Astrocyte (in vitro differentiated cells and primary cell): ENCODE data around the gene NAGLU. TPM values are rescaled to one million over a fixed set of nuclear protein-coding genes. Genes with fewer than 3 reads are reported as not detected.

Experiments
- DNase-seq: peaks from one replicate; pipeline ENCODE4 v3.0.0-alpha.2; 2010; ENCODE audit warnings: low read depth
- FAIRE-seq: peaks from 2 replicates; lab custom pipeline; 2011; peaks lifted over from hg19 to GRCh38; lab: Jason Lieb, UNC
- H2AFZ ChIP-seq: 2 replicates; pipeline ENCODE4 v1.6.0; 2012; ENCODE audit warnings: low read depth, low read length, inconsistent platforms
- H3K27ac ChIP-seq: 2 replicates; pipeline ENCODE4 v1.5.1; 2011; ENCODE audit warnings: low read depth, low read length, inconsistent platforms
- H3K27me3 ChIP-seq: 2 replicates; pipeline ENCODE4 v1.6.0; 2011; ENCODE audit warnings: low read length, inconsistent platforms; ENCODE audit not compliant: insufficient read depth
- H3K36me3 ChIP-seq: 2 replicates; pipeline ENCODE4 v1.5.1; 2011; ENCODE audit warnings: low read length, inconsistent platforms; ENCODE audit not compliant: insufficient read depth
- H3K4me1 ChIP-seq: 2 replicates; pipeline ENCODE4 v1.5.1; 2011; ENCODE audit warnings: low read length, inconsistent platforms; ENCODE audit not compliant: insufficient read depth
- H3K4me2 ChIP-seq: 2 replicates; pipeline ENCODE4 v1.6.0; 2012; ENCODE audit warnings: low read length, inconsistent platforms
- H3K4me3 ChIP-seq: 2 replicates; pipeline ENCODE4 v1.5.1; 2011; ENCODE audit warnings: low read depth, mild to moderate bottlenecking, low read length, inconsistent platforms; ENCODE audit not compliant: insufficient read depth
- H3K79me2 ChIP-seq: 2 replicates; pipeline ENCODE4 v1.6.0; 2012; ENCODE audit warnings: mild to moderate bottlenecking, low read length, inconsistent platforms; ENCODE audit not compliant: insufficient read depth
- H3K9ac ChIP-seq: 2 replicates; pipeline ENCODE4 v1.6.0; 2012; ENCODE audit warnings: mild to moderate bottlenecking, low read length, inconsistent platforms
- H3K9me3 ChIP-seq: 2 replicates; pipeline ENCODE4 v1.5.1; 2012; ENCODE audit warnings: low read depth, mild to moderate bottlenecking, low read length, inconsistent platforms; ENCODE audit not compliant: insufficient read depth
- H4K20me1 ChIP-seq: 2 replicates; pipeline ENCODE4 v1.6.0; 2012; ENCODE audit warnings: low read length, inconsistent platforms; ENCODE audit not compliant: insufficient read depth
- H3K27ac Mint-ChIP-seq: one replicate; pipeline ENCODE4 v1.8.0; 2021; ENCODE audit warnings: mild to moderate bottlenecking, mixed read lengths; ENCODE audit not compliant: unreplicated experiment
- H3K27me3 Mint-ChIP-seq: one replicate; pipeline ENCODE4 v1.8.0; 2021; ENCODE audit warnings: low read depth, mixed read lengths; ENCODE audit not compliant: unreplicated experiment
- H3K36me3 Mint-ChIP-seq: one replicate; pipeline ENCODE4 v1.8.0; 2021; ENCODE audit warnings: low read depth, mixed read lengths; ENCODE audit not compliant: unreplicated experiment
- H3K4me1 Mint-ChIP-seq: one replicate; pipeline ENCODE4 v1.8.0; 2021; ENCODE audit warnings: low read depth, mixed read lengths; ENCODE audit not compliant: unreplicated experiment
- H3K4me3 Mint-ChIP-seq: one replicate; pipeline ENCODE4 v1.8.0; 2021; ENCODE audit warnings: mild to moderate bottlenecking, moderate library complexity, mixed read lengths; ENCODE audit not compliant: unreplicated experiment
- H3K9me3 Mint-ChIP-seq: one replicate; pipeline ENCODE4 v1.8.0; 2021; ENCODE audit warnings: mild to moderate bottlenecking, mixed read lengths; ENCODE audit not compliant: unreplicated experiment
- CTCF ChIP-seq: IDR thresholded peaks from 2 replicates; pipeline ENCODE4 v1.5.1; 2011; ENCODE audit warnings: low read depth, mild to moderate bottlenecking, inconsistent platforms, low read length, moderate library complexity; ENCODE audit not compliant: insufficient read depth
- EZH2 ChIP-seq: IDR thresholded peaks from 2 replicates; pipeline ENCODE4 v1.6.1; 2012; ENCODE audit warnings: mild to moderate bottlenecking, low read length, inconsistent platforms; ENCODE audit not compliant: insufficient read depth
- total RNA-seq: library from RNA; stranded (reverse); gene quantifications from 2 replicates; pipeline ENCODE4 v1.2.1, GENCODE V29; 2021

NAGLU gene
- total RNA-seq, 1 donor from 2014 or later = 19.3 TPM

DNA sequence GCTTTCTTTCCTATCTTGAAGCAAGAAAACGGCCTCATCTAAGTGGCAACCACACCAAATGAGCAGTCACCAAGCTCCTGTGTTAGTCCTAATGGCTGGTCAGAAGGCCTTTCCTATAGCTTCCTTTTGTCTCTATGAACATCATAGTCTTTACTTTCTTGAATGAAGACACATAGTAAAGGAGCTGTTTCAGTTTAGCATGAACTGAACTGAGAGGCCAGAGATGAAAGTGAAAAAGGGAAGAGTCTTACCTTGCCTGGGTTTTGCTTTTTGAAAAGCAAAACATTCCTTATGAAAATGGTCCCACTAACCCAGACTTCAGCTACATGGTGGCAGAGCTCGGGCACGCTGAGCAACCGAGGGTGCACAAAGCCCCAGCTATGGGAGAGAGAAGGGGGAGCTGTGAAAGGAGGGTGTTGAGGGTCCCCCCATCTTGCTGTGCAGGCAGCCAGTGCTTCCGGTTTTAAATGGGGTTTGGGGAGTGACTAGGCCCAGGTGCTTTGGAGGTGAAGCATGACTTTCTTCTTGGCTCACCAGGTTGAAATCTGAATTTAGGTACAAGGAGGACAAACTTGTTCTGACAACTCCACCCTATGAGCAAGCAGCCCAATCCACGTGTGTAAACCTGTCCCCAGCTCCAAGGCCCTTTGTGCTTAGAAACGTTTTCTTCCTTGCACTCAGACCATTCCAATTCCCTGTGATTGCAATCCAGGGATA lies 50.6 kb downstream of the NAGLU start:
- Histone ChIP-seq H3K27me3 (no peaks in the 10 kb centered on the region), H3K4me1 (no peaks in the 10 kb centered on the region), H3K79me2 (no peaks in the 10 kb centered on the region), H2AFZ (no peak overlapping the region), H3K9me3 (no peaks in the 10 kb centered on the region), H3K9ac (no peak overlapping the region), H3K36me3 (peaks cover 46% of the 10 kb centered on the region), H4K20me1 (peaks cover 18% of the 10 kb centered on the region), H3K27ac (no peak overlapping the region), H3K4me2 (no peak overlapping the region), H3K4me3 (no peak overlapping the region)
- Mint-ChIP-seq H3K4me3 (no peak overlapping the region), H3K36me3 (peaks cover 16% of the 10 kb centered on the region), H3K4me1 (no peaks in the 10 kb centered on the region), H3K9me3 (no peaks in the 10 kb centered on the region), H3K27ac (no peak overlapping the region), H3K27me3 (no peaks in the 10 kb centered on the region)
- TF ChIP-seq CTCF (no peak), EZH2 (no peak)
- FAIRE-seq (no peak), DNase-seq (no peak)

GRCh38 chr17:42590886-42591285 lies 54.8 kb downstream of the NAGLU start:
- Histone ChIP-seq H2AFZ (no peak overlapping the region), H3K79me2 (peaks cover 5% of the 10 kb centered on the region), H3K36me3 (peaks cover 24% of the 10 kb centered on the region), H3K27me3 (no peaks in the 10 kb centered on the region), H3K9ac (no peak overlapping the region), H4K20me1 (peaks cover 22% of the 10 kb centered on the region), H3K9me3 (no peaks in the 10 kb centered on the region), H3K4me3 (no peak overlapping the region), H3K4me1 (no peaks in the 10 kb centered on the region), H3K4me2 (no peak overlapping the region), H3K27ac (no peak overlapping the region)
- no peak overlapping the region for H3K27ac Mint-ChIP-seq
- no peaks in the 10 kb centered on the region for H3K27me3 Mint-ChIP-seq
- DNase-seq (no peak), FAIRE-seq (no peak)
- H3K4me1 Mint-ChIP-seq = no peaks in the 10 kb centered on the region
- H3K36me3 Mint-ChIP-seq = peaks cover 10% of the 10 kb centered on the region
- no peaks in the 10 kb centered on the region for H3K9me3 Mint-ChIP-seq
- TF ChIP-seq EZH2 = no peak
- no peak for TF ChIP-seq CTCF
- no peak overlapping the region for H3K4me3 Mint-ChIP-seq

GRCh38 chr17:42591411-42591810 lies 55.4 kb downstream of the NAGLU start:
- H3K4me1 ChIP-seq = no peaks in the 10 kb centered on the region
- Mint-ChIP-seq H3K4me3 (no peak overlapping the region), H3K9me3 (no peaks in the 10 kb centered on the region), H3K27ac (no peak overlapping the region), H3K4me1 (no peaks in the 10 kb centered on the region), H3K36me3 (peaks cover 10% of the 10 kb centered on the region), H3K27me3 (no peaks in the 10 kb centered on the region)
- no peak overlapping the region for H3K27ac ChIP-seq
- FAIRE-seq (no peak), DNase-seq (no peak)
- H3K36me3 ChIP-seq = peaks cover 19% of the 10 kb centered on the region
- H3K4me3 ChIP-seq = no peak overlapping the region
- no peak overlapping the region for H3K9ac ChIP-seq
- no peak for TF ChIP-seq CTCF
- no peaks in the 10 kb centered on the region for H3K27me3 ChIP-seq
- H3K9me3 ChIP-seq = no peaks in the 10 kb centered on the region
- no peak overlapping the region for H3K4me2 ChIP-seq
- H4K20me1 ChIP-seq = peaks cover 24% of the 10 kb centered on the region
- H3K79me2 ChIP-seq = peaks cover 5% of the 10 kb centered on the region
- H2AFZ ChIP-seq = no peak overlapping the region
